ENCODE measurements around the gene AR.
"Not testable (repeated sequence)": the region's sequence is repeated elsewhere in the genome, so short reads cannot be mapped to it uniquely, and the experiment has no call there.

The AR gene

DNA sequence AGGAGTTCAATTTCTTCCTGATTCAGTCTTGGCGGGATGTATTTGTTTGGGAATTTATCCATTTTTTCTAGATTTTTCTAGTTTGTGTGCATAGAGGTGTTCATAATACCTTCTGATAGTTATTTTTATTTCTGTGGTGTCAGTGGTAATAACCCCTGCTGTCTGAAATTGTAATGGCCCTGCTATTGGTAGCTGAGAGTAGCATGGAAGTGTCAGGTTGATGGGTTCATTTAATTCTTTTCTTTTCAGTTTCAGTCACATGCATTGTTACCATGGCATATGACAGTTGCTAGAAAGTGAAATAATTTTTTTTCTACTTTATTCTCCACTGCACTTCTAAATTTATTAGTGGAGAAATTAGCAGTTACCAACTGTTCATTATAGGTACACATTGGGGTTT is 20.7 kb downstream of the AR start:
- DNase-seq, result no peak

DNA sequence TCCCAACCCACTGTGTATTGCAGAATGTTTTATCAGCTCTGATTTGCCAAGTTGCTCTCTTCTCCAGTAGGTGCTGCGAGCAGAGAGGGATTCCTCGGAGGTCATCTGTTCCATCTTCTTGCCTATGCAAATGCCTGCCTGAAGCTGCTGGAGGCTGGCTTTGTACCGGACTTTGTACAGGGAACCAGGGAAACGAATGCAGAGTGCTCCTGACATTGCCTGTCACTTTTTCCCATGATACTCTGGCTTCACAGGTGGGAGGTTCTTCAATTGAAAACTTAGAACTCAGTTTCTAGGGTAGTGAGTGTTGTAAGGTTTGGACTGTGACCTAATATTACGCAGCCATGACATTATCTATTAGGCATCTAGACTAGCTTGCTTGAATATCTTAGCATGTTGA is 24.9 kb downstream of the AR start:
- DNase-seq, result no peak

DNA sequence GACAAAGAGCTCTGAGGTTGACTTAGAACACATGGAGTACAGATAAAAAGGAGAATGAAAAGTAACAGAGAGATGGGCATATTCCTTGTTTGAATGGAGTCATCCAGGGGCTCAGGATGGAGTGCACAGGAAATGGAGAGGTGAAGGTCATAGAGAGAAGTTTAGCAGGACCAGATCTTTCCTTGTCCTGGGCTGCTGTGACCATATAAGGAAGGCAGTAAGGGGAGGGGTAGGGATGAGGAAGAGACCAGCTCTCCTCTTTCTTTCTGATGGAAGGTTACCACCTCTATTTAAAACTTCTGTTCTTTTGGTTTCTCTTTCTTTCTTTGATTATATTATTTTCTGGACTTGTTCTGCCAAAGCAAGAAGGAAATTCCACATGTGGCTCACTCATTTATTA is 27.0 kb downstream of the AR start:
- no peak for DNase-seq

DNA sequence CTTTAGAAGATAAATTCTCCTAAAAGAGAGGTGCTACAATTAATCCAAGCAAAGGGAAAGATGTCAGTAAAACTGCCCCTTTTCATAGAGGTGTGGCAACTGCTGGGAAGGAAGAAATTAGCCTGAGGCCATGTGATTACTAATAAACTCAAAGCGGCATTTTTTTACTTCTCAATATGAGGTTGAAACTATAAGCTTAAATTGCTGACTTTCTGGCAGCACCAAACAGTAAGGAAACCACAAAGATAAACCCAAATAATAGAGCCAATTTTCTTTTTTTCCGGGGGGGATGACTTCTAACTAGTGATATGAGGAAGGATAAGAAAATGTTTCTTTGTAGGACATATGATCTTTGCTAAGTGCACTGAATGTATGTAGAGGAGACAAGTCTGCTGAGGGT is 30.9 kb downstream of the AR start:
- no peak for DNase-seq

DNA sequence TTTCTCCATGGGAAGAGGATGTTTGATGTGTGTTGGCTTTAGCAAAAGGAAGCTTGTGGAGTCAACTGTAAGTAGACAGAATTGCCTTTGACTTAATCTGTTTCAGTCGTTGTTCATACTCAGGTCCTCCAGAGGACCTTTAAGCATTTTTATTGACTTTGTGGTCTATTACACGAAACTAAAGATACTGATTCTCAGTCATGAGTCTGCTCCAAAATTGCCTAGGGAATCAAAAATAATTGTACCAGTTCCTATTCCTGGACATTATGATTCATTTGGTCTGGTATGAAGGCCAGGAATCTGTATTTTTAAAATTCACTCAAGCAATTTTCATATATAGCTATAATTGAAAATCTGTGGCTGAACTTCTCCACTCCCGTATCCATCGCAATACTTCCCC is 38.6 kb downstream of the AR start:
- no peak for DNase-seq

DNA sequence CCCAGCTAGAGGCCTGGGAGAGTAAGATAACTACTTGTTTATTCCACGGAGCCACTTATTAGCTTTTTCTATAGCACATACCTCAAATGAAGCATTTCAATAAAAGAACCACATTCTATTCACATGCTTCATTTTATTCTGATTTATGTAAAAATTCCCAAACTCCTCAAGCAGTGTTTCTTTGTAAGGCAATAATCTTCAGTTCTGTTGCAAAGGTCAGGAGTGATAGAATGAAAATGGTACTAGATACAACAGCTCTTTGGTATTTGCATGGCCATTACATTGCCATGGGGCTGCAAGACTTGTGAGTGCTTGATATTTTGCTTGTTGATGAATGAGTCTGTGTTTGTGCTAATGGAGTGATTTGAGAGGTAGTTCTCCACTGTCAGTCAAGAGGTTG is 39.4 kb downstream of the AR start:
- no peak for DNase-seq

DNA sequence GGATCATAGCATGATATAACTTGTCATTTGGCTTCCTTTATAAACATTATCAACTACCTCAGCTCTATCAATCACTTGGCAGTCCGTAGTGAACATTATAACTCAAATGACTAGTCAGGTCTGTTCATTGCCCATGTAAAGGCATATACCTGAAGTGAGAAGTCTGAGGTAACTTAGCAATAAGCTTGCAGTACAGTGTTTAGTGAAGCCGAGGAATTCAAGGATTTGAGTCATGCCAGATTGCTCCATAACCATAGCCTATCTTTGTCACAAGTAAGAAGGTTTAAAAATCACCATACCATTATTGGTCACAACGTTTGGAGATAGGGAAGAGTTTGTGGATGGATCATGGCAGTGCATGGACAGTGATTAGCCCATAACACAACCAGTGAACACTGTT is 41.6 kb downstream of the AR start:
- no peak for DNase-seq

DNA sequence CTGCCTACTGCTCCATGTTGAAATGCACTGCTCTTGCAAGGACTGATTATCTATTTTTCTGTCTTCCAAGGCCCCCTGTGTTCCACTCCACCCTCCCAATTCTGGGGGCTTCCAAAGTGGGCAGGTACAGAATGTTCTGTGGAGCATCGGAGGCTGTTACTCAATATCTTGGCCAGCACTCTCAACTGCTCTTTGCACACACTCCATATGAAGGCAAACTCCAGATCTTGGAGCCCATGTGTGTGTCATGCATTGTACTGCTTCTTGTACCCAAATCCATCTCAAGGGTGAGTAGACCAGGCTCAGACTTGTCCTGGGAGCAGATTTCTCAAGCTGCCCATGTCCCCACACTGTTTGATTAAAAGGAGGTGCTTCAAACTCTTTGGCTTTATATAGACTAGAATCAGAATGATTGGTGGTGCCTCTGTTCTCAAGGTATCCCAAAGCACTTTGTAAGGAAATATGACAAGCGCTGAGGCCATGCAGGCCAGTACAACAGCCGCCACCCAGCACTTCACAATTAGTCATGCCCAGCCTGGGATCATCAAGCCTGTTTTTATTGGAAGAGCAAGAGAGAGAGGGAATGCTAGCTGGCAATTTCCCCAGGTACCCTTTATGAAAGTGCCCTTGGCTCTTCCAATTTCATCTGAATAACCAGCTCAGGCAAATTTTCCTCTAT is 44.3 kb downstream of the AR start:
- DNase-seq, result no peak

DNA sequence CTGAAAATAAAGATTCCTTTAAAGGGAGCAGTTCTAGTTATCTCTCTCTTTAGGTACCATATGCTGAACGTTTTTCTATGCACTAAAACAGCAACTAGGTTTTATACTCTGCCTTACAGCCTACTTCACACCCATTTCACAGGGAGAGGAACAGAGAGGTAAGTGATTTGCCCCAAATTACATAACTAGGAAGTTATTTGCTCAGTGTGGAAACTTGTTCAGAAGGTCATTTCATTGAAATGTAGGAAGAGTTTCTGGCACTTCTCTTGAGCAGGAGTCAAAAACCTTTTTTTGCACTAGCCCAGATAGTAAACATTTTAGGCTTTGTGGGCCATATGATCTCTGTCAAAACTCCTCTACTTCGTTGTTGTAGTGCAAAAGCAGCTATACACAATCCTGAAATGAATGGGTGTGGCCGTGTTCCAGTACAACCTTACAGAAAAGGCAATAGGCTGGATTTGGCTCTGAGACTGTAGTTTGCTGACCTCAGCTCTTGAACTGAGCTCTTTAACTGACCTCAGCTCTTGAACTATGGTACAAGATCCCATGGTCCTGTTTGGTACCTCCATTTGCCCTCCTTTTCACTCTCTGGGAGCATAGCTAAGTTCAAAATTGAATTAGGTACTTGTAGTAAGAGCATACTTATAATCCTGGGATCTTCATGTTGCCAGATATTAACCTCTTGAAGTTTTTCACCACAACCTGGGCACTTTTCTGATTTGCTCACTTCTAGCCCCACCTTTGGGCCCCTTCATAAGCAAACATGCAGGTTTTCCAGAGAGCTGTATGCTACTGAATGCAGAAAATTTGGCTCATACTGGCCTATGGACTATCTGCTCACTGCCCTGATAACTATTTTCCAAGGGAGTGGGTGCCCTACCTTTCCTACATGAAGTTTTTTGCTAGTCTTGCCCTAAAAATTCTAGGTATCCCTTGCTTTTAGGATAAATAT is 53.3 kb downstream of the AR start:
- no peak for DNase-seq

DNA sequence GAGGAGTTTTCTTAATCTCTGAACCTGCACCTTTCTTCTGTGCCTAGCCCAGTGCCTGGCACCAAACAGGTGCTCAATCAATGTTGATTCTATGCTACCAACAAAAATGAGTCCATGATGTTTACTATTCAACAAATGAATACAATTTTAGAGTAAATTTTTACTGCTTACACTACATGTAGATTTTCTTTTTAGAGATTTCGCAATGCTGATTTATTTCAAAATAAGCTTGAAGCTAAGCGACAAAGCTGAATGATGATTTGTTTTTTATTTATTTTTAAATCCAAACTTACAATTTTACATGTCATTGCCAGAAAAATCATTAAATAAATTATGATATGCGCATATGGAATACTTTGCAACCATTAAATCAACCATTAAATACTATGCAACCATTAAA is 55.7 kb downstream of the AR start:
- DNase-seq, result no peak

DNA sequence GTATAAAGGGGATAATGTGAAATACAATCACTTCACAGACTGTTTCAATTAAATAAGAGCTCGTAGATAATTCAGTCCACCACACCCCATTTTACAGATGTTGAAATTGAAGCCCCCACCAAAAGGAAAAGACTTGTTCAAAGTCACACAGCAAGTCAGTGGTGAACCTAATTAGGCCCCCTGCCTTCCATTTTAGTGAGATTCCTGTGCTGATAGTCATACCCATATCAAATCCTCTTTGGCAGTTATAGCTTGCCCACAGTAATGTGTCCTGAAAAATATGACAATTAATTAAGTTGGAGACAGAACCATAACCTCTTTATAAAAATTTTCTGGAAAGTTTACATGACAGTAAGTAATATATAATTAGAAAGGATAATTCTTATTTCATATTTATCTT is 58.0 kb downstream of the AR start:
- no peak for DNase-seq

DNA sequence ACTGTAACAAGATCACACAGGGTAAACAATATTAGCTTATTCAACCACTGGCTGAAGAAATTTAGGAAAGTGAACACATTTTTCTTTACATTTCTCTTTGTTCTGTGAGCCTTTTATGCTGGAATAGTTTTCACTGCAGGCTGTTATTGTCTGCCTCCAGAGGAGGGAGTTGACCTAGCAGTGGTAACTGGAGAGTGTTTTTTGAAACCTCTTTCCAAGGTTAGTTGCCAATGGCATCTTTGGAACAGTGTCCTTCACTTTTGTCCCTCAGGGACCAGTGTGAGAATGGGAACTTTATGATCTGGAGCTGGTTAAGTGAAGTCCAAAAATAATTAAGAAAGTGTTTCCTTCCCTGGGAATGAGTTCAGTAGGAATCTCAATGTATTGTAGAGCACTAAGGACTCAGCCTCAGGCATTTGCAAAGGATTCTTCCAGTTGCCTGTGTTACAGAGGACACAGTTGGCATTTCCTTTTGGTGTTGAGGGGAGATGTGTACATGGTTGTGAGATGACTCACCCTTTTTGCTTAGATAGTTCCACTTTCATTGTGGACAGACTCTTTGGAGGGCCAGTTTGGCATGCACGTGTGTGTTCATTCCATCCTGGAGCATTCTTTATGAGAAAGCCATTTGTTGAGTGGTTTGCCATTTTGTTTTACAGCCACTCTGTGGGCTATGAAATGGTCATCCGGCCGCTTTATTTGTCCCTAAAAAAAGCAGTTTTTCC is 61.3 kb downstream of the AR start:
- DNase-seq, result no peak

DNA sequence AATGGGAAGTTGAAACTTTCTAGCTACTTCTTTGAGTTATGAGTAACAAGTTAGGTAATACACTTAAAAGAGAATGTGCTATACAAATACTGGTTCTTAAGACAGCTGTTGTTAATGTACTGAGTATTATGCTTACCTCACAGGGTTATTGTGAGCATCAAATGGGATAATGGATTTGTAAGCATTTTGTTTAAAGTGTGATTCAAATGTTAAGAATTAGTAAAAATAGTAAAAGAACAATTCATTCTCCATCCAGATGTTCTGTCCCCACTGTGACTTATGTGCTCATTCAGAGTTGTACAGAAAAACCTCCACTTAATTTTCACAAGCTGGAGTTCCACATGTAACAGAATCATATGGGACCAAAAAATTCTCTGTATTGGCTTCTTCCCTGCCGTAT is 63.6 kb downstream of the AR start:
- DNase-seq, result no peak

DNA sequence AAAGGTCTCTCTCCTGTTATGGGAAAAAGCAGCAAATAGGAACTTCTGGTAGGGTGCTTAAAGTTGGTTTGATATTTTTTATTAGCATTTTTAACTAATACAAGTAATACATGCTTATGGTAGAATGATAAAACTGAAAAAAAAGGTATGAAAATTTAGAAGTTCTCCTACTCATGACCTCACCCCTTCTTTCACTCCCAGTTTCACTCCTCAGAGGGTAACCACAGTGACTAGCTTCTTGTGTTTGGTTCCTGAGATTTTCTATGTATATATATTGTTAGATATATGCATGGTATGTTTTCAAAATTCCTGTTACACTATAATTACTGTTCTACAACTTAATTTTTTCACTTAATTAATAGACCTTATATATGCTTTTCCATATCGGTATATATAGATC is 66.5 kb downstream of the AR start:
- no peak for DNase-seq

DNA sequence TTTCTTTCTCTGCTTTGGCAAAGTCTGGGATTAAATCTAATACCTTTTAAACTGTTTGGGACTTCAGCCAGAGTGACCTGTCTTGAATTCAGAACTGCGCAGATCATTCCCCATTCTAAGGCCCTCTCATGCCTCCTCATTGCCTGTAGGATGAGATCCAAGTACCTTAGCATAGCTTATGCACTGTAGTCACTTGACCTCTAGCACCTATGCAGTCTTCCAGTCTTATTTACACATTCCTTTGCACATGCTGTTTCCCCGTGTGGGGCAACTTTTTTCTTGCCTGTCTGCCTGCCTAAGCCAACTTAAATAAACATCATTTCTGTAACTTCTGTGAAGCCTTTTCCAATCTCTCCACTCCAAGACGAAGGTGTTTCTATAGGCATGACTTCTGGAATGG is 68.4 kb downstream of the AR start:
- no peak for DNase-seq

DNA sequence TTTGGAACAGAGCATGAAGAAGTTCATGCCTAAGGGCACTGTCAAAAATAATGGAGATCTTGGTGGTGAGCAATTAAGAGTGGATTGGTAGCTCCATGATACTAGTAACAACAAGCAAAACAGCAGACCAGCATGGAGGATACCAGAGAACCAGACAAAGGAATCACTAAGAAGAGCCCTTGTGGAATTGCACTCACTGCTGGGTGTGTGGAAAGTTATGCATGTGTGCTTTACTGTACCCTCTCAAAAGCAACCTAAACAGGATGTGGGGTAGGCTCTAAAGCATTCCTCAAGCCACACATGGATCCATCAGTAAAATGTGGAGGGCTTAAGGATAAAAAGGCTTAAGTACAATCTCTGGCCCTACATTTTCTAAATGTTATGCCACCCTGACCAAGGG is 69.5 kb downstream of the AR start:
- no peak for DNase-seq

DNA sequence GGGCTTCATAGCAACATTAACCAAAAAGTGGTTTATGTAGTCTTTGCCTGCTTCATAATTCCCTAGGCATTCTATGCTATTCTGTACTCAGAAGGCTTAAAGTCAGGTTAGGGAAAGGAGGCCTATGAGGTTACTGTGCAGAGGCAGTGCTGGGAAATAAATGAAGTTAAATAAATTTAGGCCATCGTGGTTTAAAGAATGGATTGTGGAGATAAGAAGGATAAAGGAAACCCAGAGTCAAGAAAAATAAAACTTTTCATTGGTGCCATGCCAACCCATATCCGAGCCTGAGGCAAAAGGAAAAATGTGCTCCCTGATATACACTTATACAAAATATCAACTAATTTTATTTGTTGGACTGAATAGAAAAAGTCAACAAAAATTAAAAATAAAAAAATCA is 70.2 kb downstream of the AR start:
- no peak for DNase-seq

DNA sequence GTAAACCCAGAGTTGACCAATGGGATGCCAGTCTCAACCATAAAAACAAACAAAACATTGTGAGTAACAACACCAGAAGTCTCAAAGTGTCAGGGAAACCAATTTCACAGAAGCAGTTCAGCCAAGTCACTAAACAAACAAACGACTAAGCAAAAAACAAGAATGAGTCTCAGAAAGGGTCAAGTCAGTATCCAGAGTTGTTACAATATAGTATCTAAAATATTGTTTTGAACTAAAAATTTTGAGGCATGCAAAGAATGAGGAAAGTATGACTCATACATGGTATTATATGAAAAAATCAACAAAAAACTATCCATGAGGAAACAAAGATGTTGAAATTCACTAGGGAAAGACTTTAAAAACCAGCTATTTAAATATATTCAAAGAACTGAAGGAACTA is 70.6 kb downstream of the AR start:
- no peak for DNase-seq

DNA sequence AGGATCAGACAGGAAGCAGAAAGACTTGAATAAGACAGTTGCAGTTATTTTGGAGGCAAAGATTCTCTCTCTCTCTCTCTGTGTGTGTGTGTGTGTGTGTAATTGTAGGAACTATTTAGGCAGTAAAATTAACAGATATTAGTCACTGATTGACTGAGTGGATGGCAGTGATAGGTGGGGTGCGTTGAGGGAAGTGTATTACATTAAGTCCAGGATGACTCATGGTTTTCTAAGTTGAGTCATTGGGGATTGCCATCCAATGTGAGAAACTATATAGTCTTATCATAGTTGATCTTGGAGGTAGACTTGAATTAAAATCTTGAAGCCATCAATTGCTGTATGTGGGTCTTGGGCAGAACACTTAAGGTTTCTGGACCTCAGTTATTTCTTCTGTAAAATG is 75.4 kb downstream of the AR start:
- DNase-seq, result no peak

DNA sequence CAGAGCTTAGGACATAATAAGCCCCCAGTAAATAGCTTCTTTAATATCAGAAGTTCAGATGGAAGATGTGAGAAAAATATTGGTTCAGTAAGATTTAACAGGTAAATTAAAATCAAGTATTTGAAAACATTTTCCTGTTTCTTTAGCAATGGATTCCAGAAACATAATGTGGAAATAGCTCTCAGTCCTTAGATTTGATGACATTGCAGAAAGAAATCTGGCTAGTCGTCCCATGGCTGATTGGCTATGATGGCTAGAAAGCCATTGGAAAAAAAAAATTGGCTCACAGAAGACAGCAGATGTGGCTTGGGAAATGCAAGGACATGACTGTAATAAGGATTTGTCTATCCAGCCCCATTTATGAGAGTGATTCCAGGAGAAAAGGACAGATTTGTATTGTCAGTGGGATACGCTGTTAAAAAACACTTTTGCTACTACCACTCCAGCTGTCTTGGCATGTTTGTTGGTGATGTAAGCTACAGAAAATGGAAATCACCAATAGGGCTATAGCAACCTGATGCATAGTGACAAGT is 78.3 kb downstream of the AR start:
- no peak for DNase-seq

DNA sequence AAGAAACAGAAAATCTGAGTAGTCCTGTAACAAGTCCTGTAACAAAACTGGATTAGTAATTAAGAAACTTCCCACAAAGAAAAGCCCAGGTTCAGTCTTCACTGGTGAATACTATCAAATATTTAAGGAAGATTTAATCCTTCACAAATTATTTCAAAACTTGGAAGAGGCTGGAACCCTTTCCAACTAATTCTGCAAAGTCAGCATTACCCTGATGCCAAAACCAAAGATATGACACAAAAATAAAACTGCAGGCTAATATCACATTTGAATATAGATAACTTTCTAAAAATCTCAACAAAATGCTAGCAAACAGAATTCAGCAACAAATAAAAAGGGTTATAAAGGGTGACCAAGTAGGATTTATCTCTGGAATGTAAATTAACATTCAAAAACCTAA is 80.5 kb downstream of the AR start:
- DNase-seq, result no peak

DNA sequence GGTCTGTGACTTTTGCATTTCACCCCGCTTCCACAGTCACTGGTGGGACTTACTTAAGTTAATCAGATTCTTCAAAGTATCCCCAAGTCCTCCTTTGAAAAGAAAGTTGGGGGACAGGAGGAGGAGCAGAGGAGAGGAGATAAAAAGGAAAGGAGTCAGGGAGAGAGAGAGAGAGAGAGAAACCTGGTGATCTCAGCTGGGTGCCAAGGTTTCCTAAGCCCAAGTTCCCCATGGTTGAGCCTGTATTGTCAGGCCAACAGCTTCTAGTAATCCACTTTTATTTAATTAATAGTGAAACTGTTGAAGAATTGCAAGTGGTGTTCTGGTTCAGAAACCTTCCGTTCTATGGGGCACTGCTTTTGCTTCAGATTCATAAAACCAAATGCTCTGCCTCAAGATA is 91.6 kb downstream of the AR start:
- DNase-seq, result no peak

DNA sequence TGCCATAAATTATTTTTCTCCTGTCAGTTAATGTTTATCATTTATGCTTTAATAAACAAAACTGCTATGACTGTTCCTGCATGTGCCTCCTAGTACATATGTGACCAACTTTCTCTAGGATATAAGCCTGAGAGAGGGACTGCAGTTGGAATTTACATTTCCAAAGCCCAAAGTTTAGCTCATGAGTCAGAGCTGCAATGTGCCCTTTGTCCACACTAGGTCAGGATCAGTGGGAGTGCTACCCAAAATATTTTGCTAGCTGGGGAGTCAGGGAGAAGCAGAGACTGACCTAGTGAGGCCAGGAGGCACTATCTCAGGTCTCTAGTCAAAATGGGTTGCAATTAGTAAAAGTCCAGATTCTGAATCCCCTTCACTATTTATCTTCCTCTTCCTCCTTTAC is 92.7 kb downstream of the AR start:
- no peak for DNase-seq

DNA sequence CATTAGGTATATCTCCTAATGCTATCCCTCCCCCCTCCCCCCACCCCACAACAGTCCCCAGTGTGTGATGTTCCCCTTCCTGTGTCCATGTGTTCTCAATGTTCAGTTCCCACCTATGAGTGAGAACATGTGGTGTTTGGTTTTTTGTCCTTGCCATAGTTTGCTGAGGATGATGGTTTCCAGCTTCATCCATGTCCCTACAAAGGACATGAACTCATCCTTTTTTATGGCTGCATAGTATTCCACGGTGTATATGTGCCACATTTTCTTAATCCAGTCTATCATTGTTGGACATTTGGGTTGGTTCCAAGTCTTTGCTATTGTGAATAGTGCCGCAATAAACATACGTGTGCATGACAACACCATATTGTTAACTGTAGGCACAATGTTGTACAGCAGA is 93.5 kb downstream of the AR start:
- not testable (repeated sequence) for DNase-seq
